ENCODE measurements around the gene TBC1D24.

TBC1D24 gene

GRCh38 chr16:2455081-2455845 lies 19.7 kb upstream of the TBC1D24 start:
- Histone ChIP-seq H3K4me3 (ENCODE audit: low read length) (no peak overlapping the region), H3K9me3 (ENCODE audit: control insufficient read depth, low read length) (no peaks in the 10 kb centered on the region), H3K9ac (ENCODE audit: low read length) (no peak overlapping the region), H3K36me3 (ENCODE audit: control insufficient read depth, insufficient read depth, low read length) (no peaks in the 10 kb centered on the region), H3K4me1 (ENCODE audit: control insufficient read depth, insufficient read depth, low read length) (peaks cover 9% of the 10 kb centered on the region), H3K27me3 (ENCODE audit: control insufficient read depth, insufficient read depth, low read length) (no peaks in the 10 kb centered on the region)

GRCh38 chr16:2456551-2457153 lies 18.3 kb upstream of the TBC1D24 start:
- peaks cover 13% of the 10 kb centered on the region for H3K4me1 ChIP-seq (ENCODE audit: control insufficient read depth, insufficient read depth, low read length)
- H3K27me3 ChIP-seq (ENCODE audit: control insufficient read depth, insufficient read depth, low read length) = no peaks in the 10 kb centered on the region
- no peak overlapping the region for H3K9ac ChIP-seq (ENCODE audit: low read length)
- H3K4me3 ChIP-seq (ENCODE audit: low read length) = no peak overlapping the region
- H3K9me3 ChIP-seq (ENCODE audit: control insufficient read depth, low read length) = no peaks in the 10 kb centered on the region
- H3K36me3 ChIP-seq (ENCODE audit: control insufficient read depth, insufficient read depth, low read length) = no peaks in the 10 kb centered on the region

- Histone ChIP-seq H3K36me3 (ENCODE audit: control insufficient read depth, insufficient read depth, low read length) (no peaks in the 10 kb centered on the region), H3K4me3 (ENCODE audit: low read length) (no peak overlapping the region), H3K4me1 (ENCODE audit: control insufficient read depth, insufficient read depth, low read length) (peaks cover 13% of the 10 kb centered on the region), H3K9me3 (ENCODE audit: control insufficient read depth, low read length) (no peaks in the 10 kb centered on the region), H3K9ac (ENCODE audit: low read length) (no peak overlapping the region), H3K27me3 (ENCODE audit: control insufficient read depth, insufficient read depth, low read length) (no peaks in the 10 kb centered on the region)
Measured at GRCh38 chr16:2457267-2457666, 17.7 kb upstream of the TBC1D24 start.

- Histone ChIP-seq H3K9me3 (ENCODE audit: control insufficient read depth, low read length) (no peaks in the 10 kb centered on the region), H3K27me3 (ENCODE audit: control insufficient read depth, insufficient read depth, low read length) (no peaks in the 10 kb centered on the region), H3K36me3 (ENCODE audit: control insufficient read depth, insufficient read depth, low read length) (no peaks in the 10 kb centered on the region), H3K9ac (ENCODE audit: low read length) (no peak overlapping the region), H3K4me3 (ENCODE audit: low read length) (no peak overlapping the region), H3K4me1 (ENCODE audit: control insufficient read depth, insufficient read depth, low read length) (peaks cover 13% of the 10 kb centered on the region)
Measured at GRCh38 chr16:2457946-2458345, 17.0 kb upstream of the TBC1D24 start.

GRCh38 chr16:2458887-2459646 lies 15.9 kb upstream of the TBC1D24 start:
- H3K9ac ChIP-seq (ENCODE audit: low read length) = peak overlapping the region; percentile 66

GRCh38 chr16:2459647-2460390 lies 15.1 kb upstream of the TBC1D24 start, which contains the start of gene TEDC2:
TSS of gene TEDC2 (plus strand) at chr16:2460109. CDS start at chr16:2460145, 36 bp downstream.
- no peaks in the 10 kb centered on the region for H3K36me3 ChIP-seq (ENCODE audit: control insufficient read depth, insufficient read depth, low read length)
- peak within 1 kb of the TSS; percentile 66 for H3K9ac ChIP-seq (ENCODE audit: low read length)
- H3K9me3 ChIP-seq (ENCODE audit: control insufficient read depth, low read length) = no peaks in the 10 kb centered on the region
- H3K4me3 ChIP-seq (ENCODE audit: low read length) = peak within 1 kb of the TSS; percentile 15
- peaks cover 13% of the 10 kb centered on the region for H3K4me1 ChIP-seq (ENCODE audit: control insufficient read depth, insufficient read depth, low read length)
- H3K27me3 ChIP-seq (ENCODE audit: control insufficient read depth, insufficient read depth, low read length) = no peaks in the 10 kb centered on the region

More at GRCh38 chr16:2458887-2459646, 15.9 kb upstream of the TBC1D24 start:
- Histone ChIP-seq H3K4me1 (ENCODE audit: control insufficient read depth, insufficient read depth, low read length) (peaks cover 13% of the 10 kb centered on the region), H3K4me3 (ENCODE audit: low read length) (peak overlapping the region; percentile 15), H3K9me3 (ENCODE audit: control insufficient read depth, low read length) (no peaks in the 10 kb centered on the region), H3K27me3 (ENCODE audit: control insufficient read depth, insufficient read depth, low read length) (no peaks in the 10 kb centered on the region), H3K36me3 (ENCODE audit: control insufficient read depth, insufficient read depth, low read length) (no peaks in the 10 kb centered on the region)

GRCh38 chr16:2460391-2460713 lies 14.6 kb upstream of the TBC1D24 start:
- peak overlapping the region; percentile 22 for H3K9ac ChIP-seq (ENCODE audit: low read length)
- no peak overlapping the region for H3K4me3 ChIP-seq (ENCODE audit: low read length)
- H3K27me3 ChIP-seq (ENCODE audit: control insufficient read depth, insufficient read depth, low read length) = no peaks in the 10 kb centered on the region
- H3K9me3 ChIP-seq (ENCODE audit: control insufficient read depth, low read length) = no peaks in the 10 kb centered on the region
- peaks cover 13% of the 10 kb centered on the region for H3K4me1 ChIP-seq (ENCODE audit: control insufficient read depth, insufficient read depth, low read length)
- H3K36me3 ChIP-seq (ENCODE audit: control insufficient read depth, insufficient read depth, low read length) = no peaks in the 10 kb centered on the region

GRCh38 chr16:2460916-2461315 lies 14.0 kb upstream of the TBC1D24 start:
- no peaks in the 10 kb centered on the region for H3K27me3 ChIP-seq (ENCODE audit: control insufficient read depth, insufficient read depth, low read length)
- H3K9ac ChIP-seq (ENCODE audit: low read length) = no peak overlapping the region
- H3K4me3 ChIP-seq (ENCODE audit: low read length) = no peak overlapping the region
- peaks cover 13% of the 10 kb centered on the region for H3K4me1 ChIP-seq (ENCODE audit: control insufficient read depth, insufficient read depth, low read length)
- no peaks in the 10 kb centered on the region for H3K9me3 ChIP-seq (ENCODE audit: control insufficient read depth, low read length)
- H3K36me3 ChIP-seq (ENCODE audit: control insufficient read depth, insufficient read depth, low read length) = no peaks in the 10 kb centered on the region

GRCh38 chr16:2462031-2462866 lies 12.7 kb upstream of the TBC1D24 start:
- no peaks in the 10 kb centered on the region for H3K9me3 ChIP-seq (ENCODE audit: control insufficient read depth, low read length)
- no peaks in the 10 kb centered on the region for H3K36me3 ChIP-seq (ENCODE audit: control insufficient read depth, insufficient read depth, low read length)
- H3K9ac ChIP-seq (ENCODE audit: low read length) = no peak overlapping the region
- H3K4me3 ChIP-seq (ENCODE audit: low read length) = no peak overlapping the region
- peaks cover under 1% of the 10 kb centered on the region for H3K27me3 ChIP-seq (ENCODE audit: control insufficient read depth, insufficient read depth, low read length)
- H3K4me1 ChIP-seq (ENCODE audit: control insufficient read depth, insufficient read depth, low read length) = peaks cover 13% of the 10 kb centered on the region

GRCh38 chr16:2464333-2464732 lies 10.6 kb upstream of the TBC1D24 start:
- Histone ChIP-seq H3K9ac (ENCODE audit: low read length) (no peak overlapping the region), H3K4me3 (ENCODE audit: low read length) (no peak overlapping the region), H3K9me3 (ENCODE audit: control insufficient read depth, low read length) (no peaks in the 10 kb centered on the region), H3K36me3 (ENCODE audit: control insufficient read depth, insufficient read depth, low read length) (no peaks in the 10 kb centered on the region), H3K4me1 (ENCODE audit: control insufficient read depth, insufficient read depth, low read length) (peaks cover 24% of the 10 kb centered on the region), H3K27me3 (ENCODE audit: control insufficient read depth, insufficient read depth, low read length) (peaks cover 20% of the 10 kb centered on the region)

Data from mucosa of stomach (tissue), 1 donor.